H9 (cell line): Measurements from ENCODE around the gene DNAI1. TPM values are rescaled to one million over a fixed set of nuclear protein-coding genes. Genes with fewer than 3 reads are reported as not detected.

ENCODE experiments used
- DNase-seq: peaks from one replicate; pipeline ENCODE4 v3.0.0-alpha.2; 2017
- H2AFZ ChIP-seq: one replicate; pipeline ENCODE4 v1.6.1; 2013; ENCODE audit warnings: mild to moderate bottlenecking, low read length, control low read depth, moderate library complexity
- H2AK5ac ChIP-seq: 2 replicates; pipeline ENCODE4 v1.6.1; 2013; ENCODE audit warnings: low read length, control low read depth, mixed read lengths; ENCODE audit not compliant: insufficient read length
- H2BK120ac ChIP-seq: one replicate; pipeline ENCODE4 v1.6.1; 2013; ENCODE audit warnings: low read depth, mild to moderate bottlenecking, low read length, control low read depth, inconsistent platforms; ENCODE audit not compliant: poor library complexity, severe bottlenecking
- H2BK12ac ChIP-seq: 2 replicates; pipeline ENCODE4 v1.6.1; 2013; ENCODE audit warnings: low read length, control low read depth, mixed read lengths, low read depth; ENCODE audit not compliant: insufficient read length
- H2BK15ac ChIP-seq: 2 replicates; pipeline ENCODE4 v1.6.1; 2013; ENCODE audit warnings: low read depth, low read length, control low read depth
- H2BK20ac ChIP-seq: one replicate; pipeline ENCODE4 v1.6.1; 2013; ENCODE audit warnings: low read depth, mild to moderate bottlenecking, low read length, control low read depth, inconsistent platforms; ENCODE audit not compliant: poor library complexity, severe bottlenecking
- H2BK5ac ChIP-seq: 2 replicates; pipeline ENCODE4 v1.6.1; 2013; ENCODE audit warnings: low read length, control low read depth, mixed read lengths; ENCODE audit not compliant: insufficient read length
- H3K14ac ChIP-seq: 2 replicates; pipeline ENCODE4 v1.6.1; 2013; ENCODE audit warnings: low read length, control low read depth; ENCODE audit not compliant: insufficient read depth
- H3K18ac ChIP-seq: 2 replicates; pipeline ENCODE4 v1.6.1; 2013; ENCODE audit warnings: low read depth, mild to moderate bottlenecking, mixed read lengths, low read length, control low read depth; ENCODE audit not compliant: insufficient read length
- H3K23ac ChIP-seq: 2 replicates; pipeline ENCODE4 v1.6.1; 2013; ENCODE audit warnings: low read length, control low read depth, mixed read lengths, low read depth; ENCODE audit not compliant: insufficient read length
- H3K23me2 ChIP-seq: 2 replicates; pipeline ENCODE4 v1.6.1; 2013; ENCODE audit warnings: low read depth, mild to moderate bottlenecking, mixed read lengths, low read length, control low read depth; ENCODE audit not compliant: insufficient read length, poor library complexity, severe bottlenecking
- H3K27ac ChIP-seq: 2 replicates; pipeline ENCODE4 v1.5.1; 2013; ENCODE audit warnings: low read length, control low read depth, mixed read lengths, low read depth; ENCODE audit not compliant: insufficient read length
- H3K27me3 ChIP-seq: 2 replicates; pipeline ENCODE4 v1.6.1; 2013; ENCODE audit warnings: low read length, control low read depth, inconsistent platforms; ENCODE audit not compliant: insufficient read depth
- H3K4ac ChIP-seq: 2 replicates; pipeline ENCODE4 v1.6.1; 2013; ENCODE audit warnings: low read depth, mild to moderate bottlenecking, control low read depth, inconsistent platforms, low read length, moderate library complexity
- H3K4me1 ChIP-seq: 2 replicates; pipeline ENCODE4 v1.6.1; 2013; ENCODE audit warnings: low read length, control low read depth, inconsistent platforms; ENCODE audit not compliant: insufficient read depth
- H3K4me2 ChIP-seq: 2 replicates; pipeline ENCODE4 v1.6.1; 2013; ENCODE audit warnings: low read length, control low read depth, mixed read lengths; ENCODE audit not compliant: insufficient read length, insufficient read depth
- H3K56ac ChIP-seq: 2 replicates; pipeline ENCODE4 v1.6.1; 2013; ENCODE audit warnings: low read depth, mild to moderate bottlenecking, mixed read lengths, low read length, control low read depth; ENCODE audit not compliant: insufficient read length
- H3K79me1 ChIP-seq: 2 replicates; pipeline ENCODE4 v1.6.1; 2013; ENCODE audit warnings: low read depth, mild to moderate bottlenecking, moderate library complexity, low read length, control low read depth, inconsistent platforms; ENCODE audit not compliant: insufficient read depth, poor library complexity, severe bottlenecking
- H3K79me2 ChIP-seq: 2 replicates; pipeline ENCODE4 v1.6.1; 2013; ENCODE audit warnings: low read length, control low read depth, inconsistent platforms; ENCODE audit not compliant: insufficient read depth
- H3K9ac ChIP-seq: 2 replicates; pipeline ENCODE4 v1.6.1; 2013; ENCODE audit warnings: low read length, control low read depth, mixed read lengths; ENCODE audit not compliant: insufficient read length; ENCODE audit errors: extremely low read depth
- H3K9me3 ChIP-seq: one replicate; pipeline ENCODE4 v1.6.1; 2013; ENCODE audit warnings: low read depth, low read length, inconsistent platforms; ENCODE audit not compliant: control insufficient read depth
- H3T11ph ChIP-seq: one replicate; pipeline ENCODE4 v1.6.1; 2013; ENCODE audit warnings: mild to moderate bottlenecking, low read length, control low read depth, inconsistent platforms
- H4K20me1 ChIP-seq: one replicate; pipeline ENCODE4 v1.6.1; 2013; ENCODE audit not compliant: control insufficient read depth, insufficient read length, insufficient read depth
- H4K5ac ChIP-seq: 2 replicates; pipeline ENCODE4 v1.6.1; 2013; ENCODE audit warnings: low read depth, mild to moderate bottlenecking, mixed read lengths, low read length, control low read depth; ENCODE audit not compliant: insufficient read length
- H4K8ac ChIP-seq: replicated peaks from 2 replicates; pipeline ENCODE4 v1.6.1; 2013; ENCODE audit warnings: low read length, control low read depth, mixed read lengths, low read depth; ENCODE audit not compliant: insufficient read length
- H4K91ac ChIP-seq: 2 replicates; pipeline ENCODE4 v1.6.1; 2013; ENCODE audit warnings: low read depth, mild to moderate bottlenecking, moderate library complexity, mixed read lengths, low read length, control low read depth; ENCODE audit not compliant: insufficient read length
- H3K27ac Mint-ChIP-seq, 3 experiments: 2 replicates in 2 of 3; 3 replicates in 1 of 3; pipeline ENCODE4 v1.8.0; 2020 to 2021; ENCODE audit warnings: mixed read lengths in 3 of 3, mild to moderate bottlenecking in 1 of 3, moderate library complexity in 1 of 3
- H3K27me3 Mint-ChIP-seq: 2 replicates; pipeline ENCODE4 v1.8.0; 2021; ENCODE audit warnings: low read depth, mild to moderate bottlenecking, moderate library complexity, mixed read lengths
- H3K36me3 Mint-ChIP-seq, 3 experiments: 2 replicates in 2 of 3; 3 replicates in 1 of 3; pipeline ENCODE4 v1.8.0; 2020 to 2021; ENCODE audit warnings: low read depth in 3 of 3, mixed read lengths in 3 of 3; ENCODE audit not compliant: insufficient read depth in 1 of 3
- H3K4me1 Mint-ChIP-seq, 2 experiments: 2 replicates each; pipeline ENCODE4 v1.8.0; 2020; ENCODE audit warnings: mixed read lengths in 2 of 2
- H3K4me3 Mint-ChIP-seq, 2 experiments: 2 replicates in 1 of 2; 3 replicates in 1 of 2; pipeline ENCODE4 v1.8.0; 2020 to 2021; ENCODE audit warnings: mild to moderate bottlenecking in 2 of 2, mixed read lengths in 2 of 2, moderate library complexity in 1 of 2
- H3K9me3 Mint-ChIP-seq, 2 experiments: 2 replicates in 1 of 2; 3 replicates in 1 of 2; pipeline ENCODE4 v1.8.0; 2020; ENCODE audit warnings: mild to moderate bottlenecking in 2 of 2, mixed read lengths in 2 of 2, moderate library complexity in 1 of 2
- WGBS: extraction: QIAGEN DNeasy Blood & Tissue Kit; methylation state at CpG from one replicate; pipeline ENCODE4 v1.1.7; 2013; ENCODE audit warnings: missing lambda C conversion rate, low lambda C conversion rate, mixed read lengths; ENCODE audit not compliant: insufficient read length; ENCODE audit errors: extremely low coverage; 5-methylcytosine and 5-hydroxymethylcytosine counted together
- total RNA-seq: library from RNA; stranded (reverse); gene quantifications from 2 replicates; pipeline ENCODE4 v1.2.1, GENCODE V29; 2021
- TF ChIP-seq, protein P1 (sequence below): fragments of 200-600 bp; sonication (generic); conservative IDR thresholded peaks from 3 replicates; pipeline ENCODE4 v1.8.0; 2021; ENCODE audit warnings: antibody characterized with exemption, mild to moderate bottlenecking

The DNAI1 gene
- total RNA-seq, 1 experiment from 2014 or later = 0.22 TPM

- no peak for DNase-seq
- H3K9me3 Mint-ChIP-seq = 0 out of 5 replicates have a peak, but pooled peaks cover 0 to 2% of the 10 kb centered on the region in 2 experiments
- no peak overlapping the region; a peak in 1 of 7 replicates for H3K27ac Mint-ChIP-seq
- no peak overlapping the region for H3K9ac ChIP-seq
- H3K79me1 ChIP-seq = no peaks in the 10 kb centered on the region
- no peaks in the 10 kb centered on the region for H3K27me3 ChIP-seq
- H2BK5ac ChIP-seq = no peak overlapping the region
- no peak overlapping the region for H3K4me3 Mint-ChIP-seq
- H3T11ph ChIP-seq = no peak overlapping the region
- no peak overlapping the region for H3K4me2 ChIP-seq
- H3K27ac ChIP-seq = no peak overlapping the region
- no peak overlapping the region for H2BK20ac ChIP-seq
- H3K23me2 ChIP-seq = no peaks in the 10 kb centered on the region
- no peak overlapping the region for H2BK15ac ChIP-seq
- no peak overlapping the region for H3K56ac ChIP-seq
- no peak overlapping the region for H4K91ac ChIP-seq
- H3K79me2 ChIP-seq = no peaks in the 10 kb centered on the region
- no CpG with 5 or more reads among the region's 8 CpGs for WGBS
- H3K4me1 Mint-ChIP-seq = peaks cover 17 to 33% of the 10 kb centered on the region in 2 experiments
- no peak overlapping the region for H2BK120ac ChIP-seq
- H3K4me1 ChIP-seq = no peaks in the 10 kb centered on the region; the same call in 1 of the 2 replicates
- H4K5ac ChIP-seq = no peak overlapping the region
- no peak overlapping the region for H3K4ac ChIP-seq
- no peaks in the 10 kb centered on the region for H3K36me3 Mint-ChIP-seq
- no peak overlapping the region for H2AK5ac ChIP-seq
- no peak overlapping the region for H3K23ac ChIP-seq
- H3K9me3 ChIP-seq = no peaks in the 10 kb centered on the region
- peaks cover 46% of the 10 kb centered on the region for H3K27me3 Mint-ChIP-seq
- TF ChIP-seq, protein P1, sequence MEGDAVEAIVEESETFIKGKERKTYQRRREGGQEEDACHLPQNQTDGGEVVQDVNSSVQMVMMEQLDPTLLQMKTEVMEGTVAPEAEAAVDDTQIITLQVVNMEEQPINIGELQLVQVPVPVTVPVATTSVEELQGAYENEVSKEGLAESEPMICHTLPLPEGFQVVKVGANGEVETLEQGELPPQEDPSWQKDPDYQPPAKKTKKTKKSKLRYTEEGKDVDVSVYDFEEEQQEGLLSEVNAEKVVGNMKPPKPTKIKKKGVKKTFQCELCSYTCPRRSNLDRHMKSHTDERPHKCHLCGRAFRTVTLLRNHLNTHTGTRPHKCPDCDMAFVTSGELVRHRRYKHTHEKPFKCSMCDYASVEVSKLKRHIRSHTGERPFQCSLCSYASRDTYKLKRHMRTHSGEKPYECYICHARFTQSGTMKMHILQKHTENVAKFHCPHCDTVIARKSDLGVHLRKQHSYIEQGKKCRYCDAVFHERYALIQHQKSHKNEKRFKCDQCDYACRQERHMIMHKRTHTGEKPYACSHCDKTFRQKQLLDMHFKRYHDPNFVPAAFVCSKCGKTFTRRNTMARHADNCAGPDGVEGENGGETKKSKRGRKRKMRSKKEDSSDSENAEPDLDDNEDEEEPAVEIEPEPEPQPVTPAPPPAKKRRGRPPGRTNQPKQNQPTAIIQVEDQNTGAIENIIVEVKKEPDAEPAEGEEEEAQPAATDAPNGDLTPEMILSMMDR = no peak
- H2BK12ac ChIP-seq = no peak overlapping the region
- no peak overlapping the region for H2AFZ ChIP-seq
- H4K20me1 ChIP-seq = peaks cover 4% of the 10 kb centered on the region
- no peak overlapping the region for H4K8ac ChIP-seq
- H3K14ac ChIP-seq = no peak overlapping the region; the same call in 1 of the 2 replicates
- no peak overlapping the region for H3K18ac ChIP-seq
Measured at GRCh38 chr9:34566322-34566721, 107.7 kb downstream of the DNAI1 start.
